HepG2 (cell line): ENCODE data around the gene MEGF11. TPM values are rescaled to one million over a fixed set of nuclear protein-coding genes. Genes with fewer than 3 reads are reported as not detected.

Experiments used
- ATAC-seq: fragments of 200-7000 bp; cut with Tn5 transposase; 3 replicates; pipeline ENCODE4 v1.9.1; 2020; ENCODE audit warnings: mild to moderate bottlenecking, moderate library complexity
- BruUV-seq: library from RNA; stranded (reverse); fragments of 400-500 nt; replicated peaks from 2 replicates; lab custom pipeline; 2021; lab: Mats Ljungman, UMichigan
- CTCF ChIA-PET: fragments of 300-600 bp; formaldehyde crosslinking; extraction: SDS; loops from one replicate; lab custom pipeline; 2021; ENCODE audit warnings: low total read pairs, inconsistent platforms, low intra/inter-chr PET ratio; lab: Yijun Ruan, JAX
- POLR2A ChIA-PET: fragments of 350-600 bp; sonication (Branson Sonifier 250); formaldehyde crosslinking; loops from one replicate; lab custom pipeline; 2020; ENCODE audit warnings: antibody characterized with exemption, inconsistent platforms; lab: Yijun Ruan, JAX
- DNase-seq: peaks from one replicate; pipeline ENCODE4 v3.0.0-alpha.2; 2015; ENCODE audit warnings: low spot score
- FAIRE-seq: peaks from 3 replicates; lab custom pipeline; 2011; peaks lifted over from hg19 to GRCh38; lab: Jason Lieb, UNC
- H2AFZ ChIP-seq: one replicate; pipeline ENCODE4 v1.6.1; 2011; ENCODE audit warnings: low read length, inconsistent platforms
- H3K27ac ChIP-seq: fragments of 300-600 bp; 3 replicates; pipeline ENCODE4 v1.8.0; 2011; ENCODE audit warnings: mixed run types, mild to moderate bottlenecking, mixed read lengths, low read length, inconsistent platforms; ENCODE audit not compliant: insufficient read depth; ENCODE audit errors: extremely low read length
- H3K27me3 ChIP-seq, 2 experiments: fragments of 200-600 bp in 1 of 2; 2 replicates in 1 of 2; 3 replicates in 1 of 2; pipeline versions ENCODE4 v1.6.0 to v1.8.0; 2011; ENCODE audit warnings: low read length in 2 of 2, mild to moderate bottlenecking in 2 of 2, moderate library complexity in 2 of 2, inconsistent platforms in 1 of 2; ENCODE audit not compliant: insufficient read depth in 2 of 2, control insufficient read depth in 1 of 2
- H3K36me3 ChIP-seq, 2 experiments: fragments of 200-600 bp in 1 of 2; replicated peaks in 1 of 2; 2 replicates in 1 of 2; 3 replicates in 1 of 2; pipeline versions ENCODE4 v1.5.1 to v1.8.0; 2011; ENCODE audit warnings: low read length in 2 of 2, inconsistent platforms in 1 of 2; ENCODE audit not compliant: insufficient read depth in 2 of 2, control insufficient read depth in 1 of 2
- H3K4me1 ChIP-seq: 2 replicates; pipeline ENCODE4 v1.5.1; 2012; ENCODE audit warnings: low read length, inconsistent platforms; ENCODE audit not compliant: insufficient read depth
- H3K4me2 ChIP-seq: 2 replicates; pipeline ENCODE4 v1.6.0; 2011; ENCODE audit warnings: low read depth, low read length, inconsistent platforms
- H3K4me3 ChIP-seq, 3 experiments: fragments of 200-600 bp in 1 of 3; sonication (generic), shearing (Covaris generic) in 1 of 3; replicated peaks in 1 of 3; 2 replicates each; pipeline ENCODE4 v1.5.1; 2011 to 2016; ENCODE audit warnings: low read length in 3 of 3, inconsistent platforms in 2 of 3, low read depth in 2 of 3, mild to moderate bottlenecking in 2 of 3, control low read depth in 1 of 3, mixed read lengths in 1 of 3; ENCODE audit not compliant: insufficient read depth in 1 of 3
- H3K79me2 ChIP-seq: one replicate; pipeline ENCODE4 v1.6.1; 2011; ENCODE audit warnings: low read length, inconsistent platforms; ENCODE audit not compliant: insufficient read depth
- H3K9ac ChIP-seq: 2 replicates; pipeline ENCODE4 v1.6.0; 2011; ENCODE audit warnings: mild to moderate bottlenecking, low read depth, low read length, inconsistent platforms; ENCODE audit not compliant: insufficient read depth
- H3K9me3 ChIP-seq: 2 replicates; pipeline ENCODE4 v1.5.1; 2012; ENCODE audit warnings: mild to moderate bottlenecking, low read length
- H4K20me1 ChIP-seq: 2 replicates; pipeline ENCODE4 v1.6.0; 2011; ENCODE audit warnings: inconsistent platforms, mild to moderate bottlenecking, low read length, moderate library complexity; ENCODE audit not compliant: insufficient read depth
- DMAP1 ChIP-seq: IDR thresholded peaks from 2 replicates; pipeline ENCODE4 v1.6.1; 2016
- FLYWCH1 ChIP-seq: sonication (generic); formaldehyde crosslinking; IDR thresholded peaks from 2 replicates; pipeline ENCODE4 v1.8.1; 2023; ENCODE audit warnings: mild to moderate bottlenecking, missing genetic modification reagents
- MIXL1 ChIP-seq: IDR thresholded peaks from 2 replicates; pipeline ENCODE4 v1.6.1; 2016
- MYC ChIP-seq: sonication (generic); formaldehyde crosslinking; IDR thresholded peaks from 2 replicates; pipeline ENCODE4 v1.9.0; 2021; ENCODE audit warnings: missing genetic modification reagents, borderline replicate concordance
- PAWR ChIP-seq: sonication (generic); formaldehyde crosslinking; IDR thresholded peaks from 2 replicates; pipeline ENCODE4 v1.4.0; 2020; ENCODE audit warnings: missing genetic modification reagents, mild to moderate bottlenecking, borderline replicate concordance
- PHF8 ChIP-seq: sonication (generic); formaldehyde crosslinking; IDR thresholded peaks from 2 replicates; pipeline ENCODE4 v1.5.0; 2020; ENCODE audit warnings: missing genetic modification reagents
- REST ChIP-seq, 2 experiments: IDR thresholded peaks; 2 replicates each; pipeline ENCODE4 v1.6.1; 2011 to 2012; ENCODE audit warnings: low read length in 2 of 2, borderline replicate concordance in 1 of 2, low read depth in 1 of 2, mild to moderate bottlenecking in 1 of 2, moderate library complexity in 1 of 2
- ZNF547 ChIP-seq: sonication (generic); formaldehyde crosslinking; IDR thresholded peaks from 2 replicates; pipeline ENCODE4 v1.5.1; 2020; ENCODE audit warnings: mild to moderate bottlenecking, missing genetic modification reagents
- ZNF572 ChIP-seq: sonication (generic); formaldehyde crosslinking; IDR thresholded peaks from 2 replicates; pipeline ENCODE4 v1.5.1; 2020; ENCODE audit warnings: mild to moderate bottlenecking, missing genetic modification reagents
- WGBS: methylation state at CpG from one replicate; pipeline ENCODE4 v1.1.6; 2017; ENCODE audit warnings: low lambda C conversion rate; 5-methylcytosine and 5-hydroxymethylcytosine counted together
- in situ Hi-C: cut with HindIII; loops from 2 replicates; pipeline ENCODE4 v1.10.0; 2017; ENCODE audit warnings: low pct_unique_long_range_greater_than_20kb; ENCODE audit not compliant: extremely low pct_ligation_motif_present
- intact Hi-C: fragments of 100-400 bp; cut with micrococcal nuclease; formaldehyde crosslinking; loops from one replicate; pipeline ENCODE4 v1.10.0; 2022; ENCODE audit not compliant: unreplicated experiment
- polyA plus RNA-seq, 8 experiments: library from polyadenylated mRNA; depleted of rRNA in 3 of 8; stranded (reverse) in 7 of 8; unstranded in 1 of 8; fragments of >200 nt; fragmentation: Illumina TruSeq in 4 of 8; extraction: Trizol in 4 of 8; gene quantifications; 2 replicates each; pipeline versions ENCODE4 v1.2.1 to v1.2.3, GENCODE V29; 2011 to 2016; ENCODE audit warnings: low read depth in 4 of 8, missing spikeins in 1 of 8, mixed read lengths in 1 of 8; ENCODE audit not compliant: insufficient read depth in 1 of 8
- total RNA-seq, 5 experiments: library from RNA; depleted of rRNA; stranded (reverse); fragments of >200 nt; fragmentation: Illumina TruSeq; extraction: Trizol; gene quantifications; 2 replicates each; pipeline ENCODE4 v1.2.3, GENCODE V29; 2016; ENCODE audit warnings: low read depth in 1 of 5
- TF ChIP-seq, protein P1 (sequence below): IDR thresholded peaks from 2 replicates; pipeline ENCODE4 v1.6.1; 2016; ENCODE audit warnings: low read depth, missing genetic modification reagents, missing compliant biosample characterization

The MEGF11 gene
- total and polyA plus RNA-seq, 2 of the 13 experiments (the other 11 are each of a cell fraction or from before 2014, with no cell fraction given): not detected

DNA sequence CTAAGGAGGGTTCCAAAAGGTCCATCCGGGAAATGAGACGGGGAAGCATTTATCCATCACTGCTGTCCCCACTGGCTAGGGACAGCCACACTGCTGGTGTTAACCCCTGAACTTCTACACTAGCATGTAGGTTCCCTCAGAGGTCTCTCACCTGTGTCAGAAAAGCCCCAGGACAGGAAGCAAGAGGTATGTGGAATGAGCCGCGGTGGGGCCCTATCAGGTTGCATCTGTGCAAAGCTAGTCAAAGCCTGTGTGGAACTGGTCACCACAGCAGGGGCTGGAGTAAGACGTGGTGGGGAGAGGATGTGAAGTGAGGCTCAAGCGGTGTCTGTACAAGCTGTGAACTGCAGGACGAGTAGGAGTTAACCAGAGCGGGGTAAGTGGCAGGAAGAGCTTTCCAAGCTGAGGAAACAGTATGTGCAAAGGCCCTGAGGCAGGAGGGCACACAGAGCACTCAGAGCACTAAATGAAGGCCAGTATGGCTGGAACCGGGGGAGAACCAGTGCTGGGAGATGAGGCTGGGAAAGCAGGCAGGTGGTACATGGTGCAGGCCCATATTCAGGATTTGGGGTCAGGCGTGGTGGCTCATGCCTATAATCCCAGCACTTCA lies 57.8 kb downstream of the MEGF11 start:
- intact Hi-C loops: no loop called here
- no peak for FAIRE-seq

More for the DNA sequence above, 57.8 kb downstream of the MEGF11 start:
- no TSS peak for BruUV-seq
- no peaks in the 10 kb centered on the region for H3K36me3 ChIP-seq
- no peak overlapping the region for H3K9ac ChIP-seq
- H2AFZ ChIP-seq: no peak overlapping the region
- H3K79me2 ChIP-seq: no peaks in the 10 kb centered on the region
- CTCF ChIA-PET: no interaction called here
- WGBS: 43% methylated on average over 10 of the region's 10 CpGs
- no peak overlapping the region for H3K27ac ChIP-seq
- POLR2A ChIA-PET: no interaction called here
- H3K9me3 ChIP-seq: no peaks in the 10 kb centered on the region
- H3K4me3 ChIP-seq: no peak overlapping the region
- in situ Hi-C loops: no loop called here
- H3K27me3 ChIP-seq: peaks cover 0 to 4% of the 10 kb centered on the region in 2 experiments; a peak in 3 of 5 replicates
- TF ChIP-seq PHF8: no peak
- TF ChIP-seq REST (IDR thresholded peaks at IDR 0.05; ENCODE audit: borderline replicate concordance in 1 of 2, low read depth in 1 of 2, low read length in 2 of 2): no peak
- TF ChIP-seq ZNF547 (CRISPR knock-in tag): no peak
- no peak for TF ChIP-seq PAWR (CRISPR knock-in tag)
- TF ChIP-seq MYC: no peak
- no peak for TF ChIP-seq MIXL1 (CRISPR knock-in tag)
- no peak for TF ChIP-seq DMAP1
- no peak for TF ChIP-seq FLYWCH1 (CRISPR knock-in tag)
- TF ChIP-seq, protein P1, sequence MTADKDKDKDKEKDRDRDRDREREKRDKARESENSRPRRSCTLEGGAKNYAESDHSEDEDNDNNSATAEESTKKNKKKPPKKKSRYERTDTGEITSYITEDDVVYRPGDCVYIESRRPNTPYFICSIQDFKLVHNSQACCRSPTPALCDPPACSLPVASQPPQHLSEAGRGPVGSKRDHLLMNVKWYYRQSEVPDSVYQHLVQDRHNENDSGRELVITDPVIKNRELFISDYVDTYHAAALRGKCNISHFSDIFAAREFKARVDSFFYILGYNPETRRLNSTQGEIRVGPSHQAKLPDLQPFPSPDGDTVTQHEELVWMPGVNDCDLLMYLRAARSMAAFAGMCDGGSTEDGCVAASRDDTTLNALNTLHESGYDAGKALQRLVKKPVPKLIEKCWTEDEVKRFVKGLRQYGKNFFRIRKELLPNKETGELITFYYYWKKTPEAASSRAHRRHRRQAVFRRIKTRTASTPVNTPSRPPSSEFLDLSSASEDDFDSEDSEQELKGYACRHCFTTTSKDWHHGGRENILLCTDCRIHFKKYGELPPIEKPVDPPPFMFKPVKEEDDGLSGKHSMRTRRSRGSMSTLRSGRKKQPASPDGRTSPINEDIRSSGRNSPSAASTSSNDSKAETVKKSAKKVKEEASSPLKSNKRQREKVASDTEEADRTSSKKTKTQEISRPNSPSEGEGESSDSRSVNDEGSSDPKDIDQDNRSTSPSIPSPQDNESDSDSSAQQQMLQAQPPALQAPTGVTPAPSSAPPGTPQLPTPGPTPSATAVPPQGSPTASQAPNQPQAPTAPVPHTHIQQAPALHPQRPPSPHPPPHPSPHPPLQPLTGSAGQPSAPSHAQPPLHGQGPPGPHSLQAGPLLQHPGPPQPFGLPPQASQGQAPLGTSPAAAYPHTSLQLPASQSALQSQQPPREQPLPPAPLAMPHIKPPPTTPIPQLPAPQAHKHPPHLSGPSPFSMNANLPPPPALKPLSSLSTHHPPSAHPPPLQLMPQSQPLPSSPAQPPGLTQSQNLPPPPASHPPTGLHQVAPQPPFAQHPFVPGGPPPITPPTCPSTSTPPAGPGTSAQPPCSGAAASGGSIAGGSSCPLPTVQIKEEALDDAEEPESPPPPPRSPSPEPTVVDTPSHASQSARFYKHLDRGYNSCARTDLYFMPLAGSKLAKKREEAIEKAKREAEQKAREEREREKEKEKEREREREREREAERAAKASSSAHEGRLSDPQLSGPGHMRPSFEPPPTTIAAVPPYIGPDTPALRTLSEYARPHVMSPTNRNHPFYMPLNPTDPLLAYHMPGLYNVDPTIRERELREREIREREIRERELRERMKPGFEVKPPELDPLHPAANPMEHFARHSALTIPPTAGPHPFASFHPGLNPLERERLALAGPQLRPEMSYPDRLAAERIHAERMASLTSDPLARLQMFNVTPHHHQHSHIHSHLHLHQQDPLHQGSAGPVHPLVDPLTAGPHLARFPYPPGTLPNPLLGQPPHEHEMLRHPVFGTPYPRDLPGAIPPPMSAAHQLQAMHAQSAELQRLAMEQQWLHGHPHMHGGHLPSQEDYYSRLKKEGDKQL (CRISPR knock-in tag): no peak
- TF ChIP-seq ZNF572 (CRISPR knock-in tag): no peak
- TF ChIP-seq, all 625 proteins: peak for 0
- DNase-seq (no peak), ATAC-seq (no peak)
- Histone ChIP-seq H3K4me1 (no peaks in the 10 kb centered on the region), H4K20me1 (no peaks in the 10 kb centered on the region), H3K4me2 (no peak overlapping the region)
